ENCODE results near the gene PVALEF.

Gene PVALEF

GRCh38 chr17:81159611-81160265 is 5.6 kb upstream of the PVALEF start:
- Mint-ChIP-seq H3K4me1 (peaks cover 2% of the 10 kb centered on the region), H3K27ac (no peak overlapping the region), H3K4me3 (no peak overlapping the region), H3K27me3 (peaks cover 44% of the 10 kb centered on the region), H3K36me3 (no peaks in the 10 kb centered on the region), H3K9me3 (no peaks in the 10 kb centered on the region)
- DNase-seq = no peak
- CTCF ChIA-PET = no interaction called here

DNA sequence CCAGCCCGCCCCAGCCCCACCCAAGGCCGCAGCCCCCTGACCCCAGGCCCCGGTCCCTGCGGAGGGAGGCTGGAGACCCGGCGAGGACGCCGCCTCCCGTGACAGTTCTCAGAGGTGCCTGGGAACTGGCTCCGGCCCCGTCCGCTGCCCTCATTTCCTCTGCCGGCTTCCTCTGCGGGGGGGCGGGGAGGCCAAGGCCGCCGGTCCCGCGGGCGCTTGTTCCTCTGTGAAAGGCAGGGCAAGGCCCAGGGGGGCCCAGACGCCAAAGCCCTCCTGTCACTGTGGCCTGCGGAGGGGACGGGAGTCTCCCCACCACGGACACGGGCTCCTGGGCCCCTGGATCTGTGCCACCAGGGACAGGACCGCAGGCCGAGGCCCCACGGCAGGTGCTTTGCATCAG is 5.0 kb upstream of the PVALEF start:
- no peaks in the 10 kb centered on the region for H3K9me3 Mint-ChIP-seq
- CTCF ChIA-PET = no interaction called here
- no peaks in the 10 kb centered on the region for H3K36me3 Mint-ChIP-seq
- no peak overlapping the region for H3K4me3 Mint-ChIP-seq
- H3K27me3 Mint-ChIP-seq = peaks cover 49% of the 10 kb centered on the region
- DNase-seq = peak; percentile 32
- H3K27ac Mint-ChIP-seq = no peak overlapping the region
- peaks cover 2% of the 10 kb centered on the region for H3K4me1 Mint-ChIP-seq

DNA sequence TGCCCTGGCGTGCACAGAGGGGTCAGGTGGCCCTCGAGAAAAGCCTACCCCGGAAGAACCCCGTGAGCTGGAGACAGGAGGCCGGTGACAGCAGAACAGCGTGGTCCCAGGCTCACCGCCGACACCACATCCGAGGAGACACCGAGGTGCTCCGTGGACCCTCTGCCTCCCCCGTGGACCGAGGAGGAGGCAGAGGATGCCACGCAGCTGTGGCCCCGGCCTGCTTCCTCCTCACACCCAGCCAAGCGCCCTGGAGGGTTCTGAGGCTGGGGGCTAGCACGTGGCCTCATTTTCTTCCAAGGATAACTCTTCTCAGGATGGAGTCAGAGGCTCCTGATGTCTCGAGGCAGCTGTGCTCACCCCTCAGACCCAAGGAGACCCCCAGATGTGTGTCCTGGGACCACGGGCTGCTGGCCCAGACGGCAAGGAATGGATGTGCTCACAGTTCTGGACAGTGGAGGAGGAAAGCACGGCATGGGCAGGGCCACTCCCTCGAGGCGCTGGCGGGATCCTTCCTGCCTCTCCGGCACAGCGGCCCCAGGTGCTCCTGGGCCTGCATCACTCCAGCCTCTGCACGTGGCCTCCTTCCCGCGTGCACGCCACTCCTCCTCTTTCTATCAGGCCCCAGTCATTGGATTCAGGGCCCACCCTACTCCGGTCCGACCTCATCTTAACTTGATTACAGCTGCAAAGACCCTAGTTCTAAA is 4.4 kb upstream of the PVALEF start:
- Mint-ChIP-seq H3K4me3 (no peak overlapping the region), H3K4me1 (peaks cover 2% of the 10 kb centered on the region), H3K27me3 (peaks cover 55% of the 10 kb centered on the region), H3K9me3 (no peaks in the 10 kb centered on the region), H3K36me3 (no peaks in the 10 kb centered on the region), H3K27ac (no peak overlapping the region)
- DNase-seq = no peak
- CTCF ChIA-PET = no interaction called here

DNA sequence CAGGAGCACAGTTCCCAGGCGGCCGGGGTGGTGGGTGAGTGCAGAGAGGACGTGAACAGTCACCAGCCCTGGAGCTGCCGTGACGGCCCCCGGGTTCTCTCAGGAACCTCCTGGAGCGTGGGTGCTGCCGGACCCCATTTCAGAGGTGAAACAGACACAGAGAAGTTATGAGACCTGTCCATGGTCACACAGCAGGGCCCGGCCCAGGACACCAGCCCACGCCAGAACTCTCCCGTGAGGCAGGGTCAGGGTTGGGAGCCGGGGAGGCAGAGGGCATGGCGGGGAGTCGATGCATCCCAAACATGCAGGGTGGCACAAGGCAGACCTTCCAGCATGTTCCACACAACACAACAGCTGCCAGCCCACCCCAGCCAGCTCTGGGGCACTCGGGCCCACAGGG is 3.8 kb upstream of the PVALEF start:
- DNase-seq = no peak
- Mint-ChIP-seq H3K4me1 (peaks cover 2% of the 10 kb centered on the region), H3K27me3 (peaks cover 55% of the 10 kb centered on the region), H3K36me3 (no peaks in the 10 kb centered on the region), H3K27ac (no peak overlapping the region), H3K4me3 (no peak overlapping the region), H3K9me3 (no peaks in the 10 kb centered on the region)
- CTCF ChIA-PET = no interaction called here

DNA sequence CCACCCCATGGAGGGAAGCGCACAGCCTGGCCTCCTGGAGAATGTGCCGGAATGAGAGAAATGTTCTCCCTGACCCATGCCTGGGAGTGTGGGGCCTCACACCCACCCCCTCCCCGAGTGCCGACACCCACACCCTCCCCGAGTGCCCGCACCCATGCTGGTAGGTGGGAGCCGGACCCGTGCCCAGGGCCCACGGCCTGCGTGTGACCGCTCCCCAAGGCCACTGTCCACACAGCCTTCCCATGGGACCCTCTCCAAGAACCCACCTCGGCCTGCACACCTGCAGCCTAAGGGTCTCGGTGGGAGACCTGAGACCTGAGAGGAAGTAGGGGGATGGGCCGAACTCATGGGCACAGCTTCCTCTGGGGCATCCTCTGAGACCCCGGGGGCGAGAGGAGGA is 3.3 kb upstream of the PVALEF start:
- CTCF ChIA-PET = no interaction called here
- Mint-ChIP-seq H3K36me3 (no peaks in the 10 kb centered on the region), H3K27ac (no peak overlapping the region), H3K27me3 (peaks cover 55% of the 10 kb centered on the region), H3K9me3 (no peaks in the 10 kb centered on the region), H3K4me1 (peaks cover 2% of the 10 kb centered on the region), H3K4me3 (no peak overlapping the region)
- no peak for DNase-seq

- no peak overlapping the region for H3K27ac Mint-ChIP-seq
- CTCF ChIA-PET = no interaction called here
- H3K4me1 Mint-ChIP-seq = peaks cover 2% of the 10 kb centered on the region
- H3K4me3 Mint-ChIP-seq = no peak overlapping the region
- peaks cover 55% of the 10 kb centered on the region for H3K27me3 Mint-ChIP-seq
- DNase-seq = no peak
- H3K36me3 Mint-ChIP-seq = no peaks in the 10 kb centered on the region
- no peaks in the 10 kb centered on the region for H3K9me3 Mint-ChIP-seq
Measured at GRCh38 chr17:81162491-81162890, 2.8 kb upstream of the PVALEF start.

- Mint-ChIP-seq H3K27me3 (peaks cover 55% of the 10 kb centered on the region), H3K9me3 (no peaks in the 10 kb centered on the region), H3K36me3 (no peaks in the 10 kb centered on the region), H3K27ac (no peak overlapping the region), H3K4me1 (peaks cover 2% of the 10 kb centered on the region), H3K4me3 (no peak overlapping the region)
- CTCF ChIA-PET = no interaction called here
- DNase-seq = no peak
Measured at GRCh38 chr17:81163051-81163695, 2.1 kb upstream of the PVALEF start.

DNA sequence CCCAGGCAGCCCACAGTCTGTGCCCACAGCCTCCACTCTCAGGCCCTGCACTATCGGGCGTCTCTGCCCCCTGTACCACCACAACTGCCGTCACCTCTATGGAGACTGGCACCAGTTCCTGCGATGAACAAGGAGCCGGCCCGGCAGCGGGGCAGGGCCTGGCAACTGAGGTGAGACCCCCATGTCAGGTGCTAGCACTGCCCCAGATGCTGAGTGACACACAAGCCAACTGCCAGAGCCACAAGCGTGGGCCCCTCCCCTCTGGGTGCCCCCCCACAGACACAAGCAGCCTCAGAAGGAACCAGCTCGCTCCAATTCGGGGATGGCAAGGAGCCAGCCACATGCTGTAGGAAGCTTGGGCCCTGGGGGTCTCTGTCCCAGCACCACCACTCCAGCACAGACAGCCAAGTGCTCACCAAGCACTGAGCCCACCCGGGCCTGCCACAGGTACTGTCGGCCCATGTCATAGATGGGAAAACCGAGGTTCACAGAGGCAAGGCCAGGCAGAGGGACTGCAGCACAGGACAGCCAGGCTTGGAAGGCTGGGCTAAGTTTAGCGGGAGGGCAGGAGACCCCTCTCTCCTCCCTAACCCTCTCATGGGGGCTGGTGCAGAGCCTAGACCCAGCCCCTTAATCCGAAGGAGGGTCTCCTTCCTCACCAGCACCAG is 1.5 kb upstream of the PVALEF start:
- no peak overlapping the region for H3K27ac Mint-ChIP-seq
- no peak overlapping the region for H3K4me3 Mint-ChIP-seq
- no peaks in the 10 kb centered on the region for H3K9me3 Mint-ChIP-seq
- peaks cover 2% of the 10 kb centered on the region for H3K4me1 Mint-ChIP-seq
- peaks cover 53% of the 10 kb centered on the region for H3K27me3 Mint-ChIP-seq
- no peak for DNase-seq
- no peaks in the 10 kb centered on the region for H3K36me3 Mint-ChIP-seq
- CTCF ChIA-PET = no interaction called here

DNA sequence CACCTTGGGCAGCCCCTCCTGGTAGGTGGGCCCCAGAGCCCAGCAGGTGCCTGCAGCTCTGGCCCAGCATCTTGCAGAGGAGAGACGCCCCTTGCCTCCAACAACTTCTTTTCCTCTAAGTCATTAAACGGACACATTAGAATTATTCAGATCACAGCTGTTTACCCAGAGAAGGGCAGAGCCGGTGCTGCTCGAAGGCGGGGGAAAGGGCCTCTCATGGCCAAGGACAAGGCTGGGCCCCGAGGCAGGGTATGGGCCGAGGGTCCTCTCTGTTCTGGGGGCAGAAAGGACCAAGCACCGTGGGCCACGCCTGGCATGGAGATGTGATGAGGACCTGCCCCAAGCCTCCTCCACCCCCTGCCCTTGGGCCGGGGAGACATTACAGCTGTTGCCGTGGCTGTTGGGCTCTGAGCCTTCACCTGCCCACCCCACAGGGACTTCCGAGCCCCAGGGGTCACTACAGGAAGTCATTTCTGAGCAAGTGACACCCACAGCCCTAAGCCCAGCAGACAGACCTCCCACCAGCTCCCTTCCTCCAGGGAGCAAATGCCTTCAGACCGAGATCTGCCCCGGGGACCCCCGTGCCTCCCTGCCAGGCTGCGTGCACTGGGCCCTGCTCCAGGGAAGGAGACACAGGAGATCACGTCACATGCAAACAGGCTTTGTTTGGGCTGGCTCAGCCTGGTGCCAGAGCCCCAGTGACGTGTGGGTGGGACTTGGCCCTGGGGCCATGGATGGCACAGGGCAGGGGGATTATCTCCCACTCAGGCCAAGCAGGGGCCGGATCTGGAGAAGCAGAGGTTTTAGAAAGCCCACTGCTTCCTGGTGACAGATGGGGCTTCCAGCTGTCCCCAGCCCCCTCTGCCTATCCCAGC is 699 bp upstream of the PVALEF start:
- peaks cover 2% of the 10 kb centered on the region for H3K4me1 Mint-ChIP-seq
- CTCF ChIA-PET = no interaction called here
- no peak for DNase-seq
- no peak overlapping the region for H3K4me3 Mint-ChIP-seq
- H3K27me3 Mint-ChIP-seq = peaks cover 49% of the 10 kb centered on the region
- no peak overlapping the region for H3K27ac Mint-ChIP-seq
- no peaks in the 10 kb centered on the region for H3K9me3 Mint-ChIP-seq
- H3K36me3 Mint-ChIP-seq = no peaks in the 10 kb centered on the region

DNA sequence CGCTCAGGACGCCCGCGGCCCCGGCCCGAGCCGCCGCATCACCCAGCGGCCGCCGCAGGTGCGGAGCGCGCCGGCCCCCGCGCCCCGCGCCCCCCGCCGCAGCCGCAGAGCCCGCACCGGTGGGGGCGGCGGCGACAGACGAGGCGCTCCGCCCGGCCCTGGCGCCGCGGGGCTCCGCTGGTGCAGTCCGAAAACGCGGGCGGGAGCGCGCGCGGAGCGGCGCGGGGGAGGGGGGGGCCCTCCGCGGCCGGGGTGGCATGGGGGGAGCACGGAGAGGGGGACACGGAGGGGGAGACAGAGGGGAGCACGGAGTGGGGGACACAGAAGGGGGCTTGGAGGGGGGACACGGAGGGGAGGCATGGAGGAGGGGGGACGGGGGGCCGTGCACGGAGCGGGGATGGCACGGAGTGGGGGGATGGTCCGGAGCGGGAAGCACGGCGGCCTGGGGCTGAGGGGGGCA is 756 bp downstream of the PVALEF start, which contains the start of gene AATK:
TSS of gene AATK (minus strand) at position 189 of the 460 bp plus-strand sequence. CDS start 229 bp downstream, outside the sequence.
- Mint-ChIP-seq H3K36me3 (no peaks in the 10 kb centered on the region), H3K4me3 (no peak within 1 kb of the TSS), H3K9me3 (no peaks in the 10 kb centered on the region), H3K27ac (no peak within 1 kb of the TSS), H3K27me3 (peaks cover 40% of the 10 kb centered on the region), H3K4me1 (no peaks in the 10 kb centered on the region)
- CTCF ChIA-PET = no interaction called here
- no peak for DNase-seq

DNA sequence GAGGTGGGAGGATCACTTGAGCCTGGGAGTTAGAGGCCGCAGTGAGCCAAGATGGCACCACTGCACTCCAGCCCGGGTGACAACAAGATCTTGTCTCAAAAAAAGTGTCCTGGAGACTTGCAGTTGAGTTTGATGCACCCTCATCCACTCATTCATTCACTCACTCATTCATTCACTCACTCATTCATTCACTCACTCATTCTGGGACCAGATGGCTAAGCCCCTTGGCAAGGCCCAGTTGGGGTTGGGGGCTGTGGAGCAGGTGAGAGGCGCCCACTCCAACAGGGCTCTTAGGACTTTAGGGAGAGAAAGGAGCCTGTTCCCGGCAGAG is 1.9 kb downstream of the PVALEF start:
- Mint-ChIP-seq H3K4me1 (no peaks in the 10 kb centered on the region), H3K27me3 (peaks cover 35% of the 10 kb centered on the region), H3K27ac (no peak overlapping the region), H3K36me3 (no peaks in the 10 kb centered on the region), H3K4me3 (no peak overlapping the region), H3K9me3 (no peaks in the 10 kb centered on the region)
- no peak for DNase-seq
- CTCF ChIA-PET = no interaction called here

DNA sequence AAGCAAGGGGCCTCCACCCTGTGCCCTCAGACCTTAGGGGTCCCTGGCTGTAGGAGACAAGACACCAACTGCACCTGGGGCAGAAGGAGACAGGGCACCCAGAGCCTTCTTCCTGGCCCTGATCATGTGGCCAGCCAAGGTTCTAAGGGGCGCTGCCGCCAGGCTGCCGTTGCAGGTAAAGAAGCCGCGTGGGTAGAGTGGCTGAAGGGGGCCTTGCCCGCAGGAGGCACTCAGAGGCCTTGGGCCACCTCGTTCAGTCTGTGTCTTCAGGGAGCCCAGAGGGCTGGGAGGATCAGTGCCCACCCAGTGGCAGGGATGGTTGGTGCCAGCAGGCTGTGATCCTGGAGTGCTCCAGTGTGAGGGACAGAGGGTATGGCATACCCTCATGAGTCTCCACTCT is 2.3 kb downstream of the PVALEF start:
- Mint-ChIP-seq H3K27me3 (peaks cover 32% of the 10 kb centered on the region), H3K9me3 (no peaks in the 10 kb centered on the region), H3K4me3 (no peak overlapping the region), H3K36me3 (no peaks in the 10 kb centered on the region), H3K4me1 (no peaks in the 10 kb centered on the region), H3K27ac (no peak overlapping the region)
- no peak for DNase-seq
- CTCF ChIA-PET = no interaction called here

- no peak overlapping the region for H3K4me3 Mint-ChIP-seq
- no peaks in the 10 kb centered on the region for H3K36me3 Mint-ChIP-seq
- no peak for DNase-seq
- H3K9me3 Mint-ChIP-seq = no peaks in the 10 kb centered on the region
- H3K27ac Mint-ChIP-seq = no peak overlapping the region
- no peaks in the 10 kb centered on the region for H3K4me1 Mint-ChIP-seq
- CTCF ChIA-PET = no interaction called here
- H3K27me3 Mint-ChIP-seq = peaks cover 16% of the 10 kb centered on the region
Measured at GRCh38 chr17:81169870-81170309, 4.6 kb downstream of the PVALEF start.

All from activated naive CD4-positive, alpha-beta T cell treated with anti-CD3 and anti-CD28 coated beads, Interleukin-2, amount 10 ng/mL, durations not matched to agents 7 days and 5 days (primary cell).